Adrenal gland (tissue), 5 donors: ENCODE measurements around the gene SDC3.

ENCODE experiments used
- CTCF ChIP-seq, 6 experiments: fragments of 450-650 bp in 4 of 6; fragments of 200-600 bp in 2 of 6; sonication (generic) in 1 of 6; IDR thresholded peaks; 1 replicate in 5 of 6; 2 replicates in 1 of 6; pipeline versions ENCODE4 v1.5.1 to v1.8.0; 2016 to 2021; ENCODE audit warnings: antibody characterized with exemption in 6 of 6, mild to moderate bottlenecking in 2 of 6, moderate library complexity in 1 of 6
- POLR2A ChIP-seq, 2 donors: fragments of 450-650 bp; IDR thresholded peaks; one replicate each; pipeline ENCODE4 v1.6.1; 2017; ENCODE audit warnings: antibody characterized with exemption in 2 of 2, mild to moderate bottlenecking in 2 of 2, moderate library complexity in 1 of 2
- donor health status: DM: no; HTN: no; CAD: no.

- TF ChIP-seq POLR2A (IDR thresholded peaks at IDR 0.05) = no peak
- no peak for TF ChIP-seq CTCF (IDR thresholded peaks at IDR 0.05)
Observed at GRCh38 chr1:30870656-30871055, 37.9 kb downstream of the SDC3 start.
